K562 (cell line): Measurements from ENCODE around the gene FOXO3. TPM values are rescaled to one million over a fixed set of nuclear protein-coding genes. Genes with fewer than 3 reads are reported as not detected.

Experiments used
- MAFF ChIP-seq: IDR thresholded peaks from 2 replicates; pipeline ENCODE4 v1.6.1; 2012; ENCODE audit warnings: low read length, improper control_type of control experiment
- MTA1 ChIP-seq: fragments of 450-650 bp; IDR thresholded peaks from 2 replicates; pipeline ENCODE4 v1.6.1; 2017; ENCODE audit warnings: borderline replicate concordance
- NONO ChIP-seq, 2 experiments: fragments of 200-400 bp in 1 of 2; fragments of 450-650 bp in 1 of 2; formaldehyde crosslinking in 1 of 2; IDR thresholded peaks; 2 replicates each; pipeline ENCODE4 v1.6.1; 2017; ENCODE audit warnings: low read depth in 2 of 2, mild to moderate bottlenecking in 2 of 2, moderate library complexity in 2 of 2, low read length in 1 of 2
- POLR2G ChIP-seq: fragments of 200-400 bp; formaldehyde crosslinking; IDR thresholded peaks from 2 replicates; pipeline ENCODE4 v1.6.1; 2017; ENCODE audit warnings: low read depth, mild to moderate bottlenecking, antibody characterized with exemption, low read length, moderate library complexity
- TCF7L2 ChIP-seq: fragments of 150-350 bp; IDR thresholded peaks from 2 replicates; pipeline ENCODE4 v1.6.1; 2016; ENCODE audit warnings: low read depth, mild to moderate bottlenecking, low read length, moderate library complexity
- TRIM24 ChIP-seq, 2 experiments: fragments of 450-650 bp; IDR thresholded peaks; 2 replicates each; pipeline ENCODE4 v1.6.1; 2016
- ZFX ChIP-seq: sonication (generic); formaldehyde crosslinking; IDR thresholded peaks from 2 replicates; pipeline ENCODE4 v1.8.0; 2022; ENCODE audit warnings: mild to moderate bottlenecking, missing genetic modification reagents, moderate library complexity
- ZNF140 ChIP-seq: fragments of 250-450 bp; sonication (Bioruptor Pico); IDR thresholded peaks from 2 replicates; pipeline ENCODE4 v1.8.0; 2021; ENCODE audit warnings: moderate library complexity, mild to moderate bottlenecking, inconsistent platforms
- ZNF57 ChIP-seq: fragments of 450-650 bp; formaldehyde crosslinking; IDR thresholded peaks from 2 replicates; pipeline ENCODE4 v1.4.0; 2020; ENCODE audit warnings: mild to moderate bottlenecking, moderate library complexity
- polyA plus RNA-seq, 8 experiments: library from polyadenylated mRNA; depleted of rRNA in 4 of 8; stranded (reverse) in 5 of 8; unstranded in 3 of 8; fragments of >200 nt; fragmentation: Nextera tagmentation in 2 of 8; fragmentation: Illumina TruSeq in 1 of 8; extraction: Ambion mirVana in 2 of 8; extraction: Trizol in 1 of 8; gene quantifications; 2 replicates each; pipeline versions ENCODE4 v1.2.1 to v1.2.3, GENCODE V29; 2011 to 2014; ENCODE audit warnings: inconsistent platforms in 1 of 8, missing spikeins in 1 of 8
- total RNA-seq, 7 experiments: library from RNA; depleted of rRNA in 6 of 7; stranded (reverse); fragments of >200 nt in 6 of 7; fragmentation: Illumina TruSeq in 2 of 7; extraction: Trizol in 2 of 7; gene quantifications; 2 replicates each; pipeline versions ENCODE4 v1.2.1 to v1.2.3, GENCODE V29; 2011 to 2021; ENCODE audit warnings: low replicate concordance in 1 of 7
- TF ChIP-seq, protein P1 (sequence below): fragments of 450-650 bp; conservative IDR thresholded peaks from 2 replicates; pipeline ENCODE4 v1.6.1; 2016; ENCODE audit warnings: missing genetic modification characterization, low read depth, mild to moderate bottlenecking, control low read depth, missing compliant biosample characterization
- TF ChIP-seq, protein P2 (sequence below): fragments of 250-450 bp; sonication (Bioruptor Pico); IDR thresholded peaks from 2 replicates; pipeline ENCODE4 v1.4.0; 2020
- TF ChIP-seq, protein P3 (sequence below), 2 experiments: fragments of 200-800 bp in 1 of 2; sonication (Bioruptor generic) in 1 of 2; sonication (generic) in 1 of 2; formaldehyde crosslinking in 1 of 2; IDR thresholded peaks in 1 of 2; conservative IDR thresholded peaks in 1 of 2; 2 replicates each; pipeline versions ENCODE4 v1.5.0 to v1.6.1; 2016 to 2020; ENCODE audit warnings: missing compliant biosample characterization in 1 of 2, missing genetic modification characterization in 1 of 2, missing genetic modification reagents in 1 of 2
- TF ChIP-seq, protein P4 (sequence below): fragments of 150-350 bp; IDR thresholded peaks from 2 replicates; pipeline ENCODE4 v1.6.1; 2014; ENCODE audit warnings: low read depth, mild to moderate bottlenecking, low read length, borderline replicate concordance

The FOXO3 gene
- total and polyA plus RNA-seq, 9 of the 15 experiments (the other 6 are each of a cell fraction or from before 2014, with no cell fraction given), result 3.0 to 14.6 (median 6.0) TPM

DNA sequence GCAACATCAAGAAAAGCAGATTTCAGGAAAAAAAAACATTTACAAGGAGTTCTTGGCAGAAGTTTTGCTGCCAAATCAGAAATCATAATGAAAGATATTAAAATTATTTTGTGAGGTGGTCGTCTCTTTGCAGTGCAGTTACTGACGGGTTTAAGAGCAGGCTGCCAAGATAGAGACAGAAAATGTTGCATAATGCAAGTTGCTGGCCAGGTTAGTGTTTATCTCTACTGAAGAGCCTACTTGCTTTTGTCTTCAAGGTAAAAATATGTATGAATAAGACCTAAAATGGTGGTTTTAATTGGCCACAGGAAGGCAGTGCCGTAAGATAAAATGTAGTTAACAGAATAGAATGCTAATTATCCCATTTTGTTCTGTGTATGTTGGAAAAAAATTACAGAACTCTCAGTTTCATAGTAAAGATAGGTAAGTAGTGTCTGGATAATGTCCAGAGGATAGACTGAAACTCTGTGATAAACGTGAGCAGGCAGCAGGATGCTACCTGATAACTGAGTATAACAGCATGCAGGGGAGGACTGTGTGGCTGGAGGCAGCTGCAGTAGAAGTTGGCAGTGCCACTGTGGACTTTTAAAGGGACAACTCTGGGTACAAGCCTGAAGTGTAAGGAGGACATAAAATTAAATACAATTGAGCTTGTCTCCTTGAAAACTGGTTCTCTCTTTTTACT, 13.9 kb downstream of the FOXO3 start (continued):
- TF ChIP-seq, protein P1, sequence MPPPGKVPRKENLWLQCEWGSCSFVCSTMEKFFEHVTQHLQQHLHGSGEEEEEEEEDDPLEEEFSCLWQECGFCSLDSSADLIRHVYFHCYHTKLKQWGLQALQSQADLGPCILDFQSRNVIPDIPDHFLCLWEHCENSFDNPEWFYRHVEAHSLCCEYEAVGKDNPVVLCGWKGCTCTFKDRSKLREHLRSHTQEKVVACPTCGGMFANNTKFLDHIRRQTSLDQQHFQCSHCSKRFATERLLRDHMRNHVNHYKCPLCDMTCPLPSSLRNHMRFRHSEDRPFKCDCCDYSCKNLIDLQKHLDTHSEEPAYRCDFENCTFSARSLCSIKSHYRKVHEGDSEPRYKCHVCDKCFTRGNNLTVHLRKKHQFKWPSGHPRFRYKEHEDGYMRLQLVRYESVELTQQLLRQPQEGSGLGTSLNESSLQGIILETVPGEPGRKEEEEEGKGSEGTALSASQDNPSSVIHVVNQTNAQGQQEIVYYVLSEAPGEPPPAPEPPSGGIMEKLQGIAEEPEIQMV (tag), result no peak
- TF ChIP-seq TCF7L2, result no peak
- no peak for TF ChIP-seq POLR2G
- TF ChIP-seq, protein P2, sequence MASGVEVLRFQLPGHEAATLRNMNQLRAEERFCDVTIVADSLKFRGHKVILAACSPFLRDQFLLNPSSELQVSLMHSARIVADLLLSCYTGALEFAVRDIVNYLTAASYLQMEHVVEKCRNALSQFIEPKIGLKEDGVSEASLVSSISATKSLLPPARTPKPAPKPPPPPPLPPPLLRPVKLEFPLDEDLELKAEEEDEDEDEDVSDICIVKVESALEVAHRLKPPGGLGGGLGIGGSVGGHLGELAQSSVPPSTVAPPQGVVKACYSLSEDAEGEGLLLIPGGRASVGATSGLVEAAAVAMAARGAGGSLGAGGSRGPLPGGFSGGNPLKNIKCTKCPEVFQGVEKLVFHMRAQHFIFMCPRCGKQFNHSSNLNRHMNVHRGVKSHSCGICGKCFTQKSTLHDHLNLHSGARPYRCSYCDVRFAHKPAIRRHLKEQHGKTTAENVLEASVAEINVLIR (CRISPR knock-in tag), result no peak
- TF ChIP-seq MTA1, result no peak
- TF ChIP-seq NONO (IDR thresholded peaks at IDR 0.05; ENCODE audit: low read depth in 2 of 2, low read length in 1 of 2), result no peak
- TF ChIP-seq ZFX, result peak; percentile 17; the same call in 1 of the 2 replicates
- TF ChIP-seq ZNF57 (CRISPR knock-in tag), result no peak
- TF ChIP-seq, protein P3, sequence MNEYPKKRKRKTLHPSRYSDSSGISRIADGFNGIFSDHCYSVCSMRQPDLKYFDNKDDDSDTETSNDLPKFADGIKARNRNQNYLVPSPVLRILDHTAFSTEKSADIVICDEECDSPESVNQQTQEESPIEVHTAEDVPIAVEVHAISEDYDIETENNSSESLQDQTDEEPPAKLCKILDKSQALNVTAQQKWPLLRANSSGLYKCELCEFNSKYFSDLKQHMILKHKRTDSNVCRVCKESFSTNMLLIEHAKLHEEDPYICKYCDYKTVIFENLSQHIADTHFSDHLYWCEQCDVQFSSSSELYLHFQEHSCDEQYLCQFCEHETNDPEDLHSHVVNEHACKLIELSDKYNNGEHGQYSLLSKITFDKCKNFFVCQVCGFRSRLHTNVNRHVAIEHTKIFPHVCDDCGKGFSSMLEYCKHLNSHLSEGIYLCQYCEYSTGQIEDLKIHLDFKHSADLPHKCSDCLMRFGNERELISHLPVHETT (CRISPR knock-in tag; conservative IDR thresholded peaks at IDR 0.05 in 1 of 2, IDR thresholded peaks at IDR 0.05 in 1 of 2), result no peak
- TF ChIP-seq TRIM24 (IDR thresholded peaks at IDR 0.05), result 0 out of 4 replicates have a peak, but pooled peaks of 1 of the 2 experiments have one; percentile 30
- TF ChIP-seq, protein P4, sequence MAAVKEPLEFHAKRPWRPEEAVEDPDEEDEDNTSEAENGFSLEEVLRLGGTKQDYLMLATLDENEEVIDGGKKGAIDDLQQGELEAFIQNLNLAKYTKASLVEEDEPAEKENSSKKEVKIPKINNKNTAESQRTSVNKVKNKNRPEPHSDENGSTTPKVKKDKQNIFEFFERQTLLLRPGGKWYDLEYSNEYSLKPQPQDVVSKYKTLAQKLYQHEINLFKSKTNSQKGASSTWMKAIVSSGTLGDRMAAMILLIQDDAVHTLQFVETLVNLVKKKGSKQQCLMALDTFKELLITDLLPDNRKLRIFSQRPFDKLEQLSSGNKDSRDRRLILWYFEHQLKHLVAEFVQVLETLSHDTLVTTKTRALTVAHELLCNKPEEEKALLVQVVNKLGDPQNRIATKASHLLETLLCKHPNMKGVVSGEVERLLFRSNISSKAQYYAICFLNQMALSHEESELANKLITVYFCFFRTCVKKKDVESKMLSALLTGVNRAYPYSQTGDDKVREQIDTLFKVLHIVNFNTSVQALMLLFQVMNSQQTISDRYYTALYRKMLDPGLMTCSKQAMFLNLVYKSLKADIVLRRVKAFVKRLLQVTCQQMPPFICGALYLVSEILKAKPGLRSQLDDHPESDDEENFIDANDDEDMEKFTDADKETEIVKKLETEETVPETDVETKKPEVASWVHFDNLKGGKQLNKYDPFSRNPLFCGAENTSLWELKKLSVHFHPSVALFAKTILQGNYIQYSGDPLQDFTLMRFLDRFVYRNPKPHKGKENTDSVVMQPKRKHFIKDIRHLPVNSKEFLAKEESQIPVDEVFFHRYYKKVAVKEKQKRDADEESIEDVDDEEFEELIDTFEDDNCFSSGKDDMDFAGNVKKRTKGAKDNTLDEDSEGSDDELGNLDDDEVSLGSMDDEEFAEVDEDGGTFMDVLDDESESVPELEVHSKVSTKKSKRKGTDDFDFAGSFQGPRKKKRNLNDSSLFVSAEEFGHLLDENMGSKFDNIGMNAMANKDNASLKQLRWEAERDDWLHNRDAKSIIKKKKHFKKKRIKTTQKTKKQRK, result no peak
- no peak for TF ChIP-seq MAFF
- no peak for TF ChIP-seq ZNF140 (CRISPR knock-in tag)
